ENCODE data around the gene CORO2A.
"Not testable (repeated sequence)": the region's sequence is repeated elsewhere in the genome, so short reads cannot be mapped to it uniquely, and the experiment has no call there.

The CORO2A gene

GRCh38 chr9:98187926-98188325, 4.5 kb downstream of the CORO2A start:
- DNase-seq, result no peak

- DNase-seq, result no peak
Observed at GRCh38 chr9:98186236-98186635, 6.2 kb downstream of the CORO2A start.

- no peak for DNase-seq
Observed at GRCh38 chr9:98185611-98186171, 6.7 kb downstream of the CORO2A start.

GRCh38 chr9:98185021-98185567, 7.3 kb downstream of the CORO2A start:
- no peak for DNase-seq

GRCh38 chr9:98184326-98184725, 8.1 kb downstream of the CORO2A start:
- no peak for DNase-seq

GRCh38 chr9:98182889-98183599, 9.4 kb downstream of the CORO2A start:
- no peak for DNase-seq

- DNase-seq, result no peak
Observed at GRCh38 chr9:98182069-98182820, 10.2 kb downstream of the CORO2A start.

GRCh38 chr9:98181746-98182068, 10.7 kb downstream of the CORO2A start:
- DNase-seq, result no peak

- DNase-seq, result no peak
Observed at GRCh38 chr9:98180996-98181395, 11.4 kb downstream of the CORO2A start.

GRCh38 chr9:98178874-98179850, 13.3 kb downstream of the CORO2A start:
- DNase-seq, result no peak

GRCh38 chr9:98176391-98177259, 15.8 kb downstream of the CORO2A start:
- DNase-seq, result no peak

- DNase-seq, result no peak
Observed at GRCh38 chr9:98175762-98176161, 16.7 kb downstream of the CORO2A start.

GRCh38 chr9:98175028-98175569, 17.3 kb downstream of the CORO2A start:
- no peak for DNase-seq

GRCh38 chr9:98174502-98174918, 17.9 kb downstream of the CORO2A start:
- not testable (repeated sequence) for DNase-seq

- no peak for DNase-seq
Observed at GRCh38 chr9:98173181-98173580, 19.3 kb downstream of the CORO2A start.

GRCh38 chr9:98172604-98173003, 19.8 kb downstream of the CORO2A start:
- no peak for DNase-seq

- no peak for DNase-seq
Observed at GRCh38 chr9:98171176-98171925, 21.1 kb downstream of the CORO2A start.

- peak; percentile 52 for DNase-seq
Observed at GRCh38 chr9:98168941-98169488, 23.4 kb downstream of the CORO2A start.

GRCh38 chr9:98168153-98168780, 24.2 kb downstream of the CORO2A start:
- no peak for DNase-seq

- no peak for DNase-seq
Observed at GRCh38 chr9:98164912-98165311, 27.5 kb downstream of the CORO2A start.

Measured in femur (tissue), 1 donor.